Activated naive CD8-positive, alpha-beta T cell treated with anti-CD3 and anti-CD28 coated beads, Interleukin-2, amount 10 ng/mL, durations not matched to agents 7 days and 5 days (primary cell): Measurements from ENCODE around the gene PIP4K2B. TPM values are rescaled to one million over a fixed set of nuclear protein-coding genes. Genes with fewer than 3 reads are reported as not detected.
A peak's percentile ranks its signal among the peaks of the same experiment; 100 is the strongest.

Experiments used
- ATAC-seq: fragments of 150-1000 bp; cut with Tn5 transposase; one replicate; pipeline ENCODE4 v1.10.0; 2021; ENCODE audit warnings: low read depth, moderate library complexity
- POLR2A ChIA-PET: fragments of 350-600 bp; sonication (Branson Sonifier 250); formaldehyde crosslinking; loops from one replicate; lab custom pipeline; 2021; ENCODE audit warnings: antibody characterized with exemption; lab: Charles Lee
- DNase-seq: peaks from one replicate; pipeline ENCODE4 v3.0.0; 2021
- H3K27ac Mint-ChIP-seq: one replicate; pipeline ENCODE4 v1.8.0; 2022; ENCODE audit warnings: mild to moderate bottlenecking, mixed read lengths
- H3K27me3 Mint-ChIP-seq: one replicate; pipeline ENCODE4 v1.8.0; 2022; ENCODE audit warnings: mild to moderate bottlenecking, moderate library complexity, mixed read lengths
- H3K36me3 Mint-ChIP-seq: one replicate; pipeline ENCODE4 v1.8.0; 2021; ENCODE audit warnings: mild to moderate bottlenecking, mixed read lengths
- H3K4me1 Mint-ChIP-seq: one replicate; pipeline ENCODE4 v1.8.0; 2021; ENCODE audit warnings: mixed read lengths
- H3K4me3 Mint-ChIP-seq: one replicate; pipeline ENCODE4 v1.8.0; 2022; ENCODE audit warnings: mild to moderate bottlenecking, moderate library complexity, mixed read lengths
- H3K9me3 Mint-ChIP-seq: one replicate; pipeline ENCODE4 v1.8.0; 2021; ENCODE audit warnings: mixed read lengths
- total RNA-seq, 2 experiments: library from RNA; stranded (reverse); gene quantifications; one replicate each; pipeline ENCODE4 v1.2.3, GENCODE V29; 2021

PIP4K2B gene
- total RNA-seq, 2 experiments from 2014 or later = 55.1 to 58.0 TPM

GRCh38 chr17:38747463-38748148 is 51.8 kb downstream of the PIP4K2B start:
- peaks cover 41% of the 10 kb centered on the region for H3K27me3 Mint-ChIP-seq

DNA sequence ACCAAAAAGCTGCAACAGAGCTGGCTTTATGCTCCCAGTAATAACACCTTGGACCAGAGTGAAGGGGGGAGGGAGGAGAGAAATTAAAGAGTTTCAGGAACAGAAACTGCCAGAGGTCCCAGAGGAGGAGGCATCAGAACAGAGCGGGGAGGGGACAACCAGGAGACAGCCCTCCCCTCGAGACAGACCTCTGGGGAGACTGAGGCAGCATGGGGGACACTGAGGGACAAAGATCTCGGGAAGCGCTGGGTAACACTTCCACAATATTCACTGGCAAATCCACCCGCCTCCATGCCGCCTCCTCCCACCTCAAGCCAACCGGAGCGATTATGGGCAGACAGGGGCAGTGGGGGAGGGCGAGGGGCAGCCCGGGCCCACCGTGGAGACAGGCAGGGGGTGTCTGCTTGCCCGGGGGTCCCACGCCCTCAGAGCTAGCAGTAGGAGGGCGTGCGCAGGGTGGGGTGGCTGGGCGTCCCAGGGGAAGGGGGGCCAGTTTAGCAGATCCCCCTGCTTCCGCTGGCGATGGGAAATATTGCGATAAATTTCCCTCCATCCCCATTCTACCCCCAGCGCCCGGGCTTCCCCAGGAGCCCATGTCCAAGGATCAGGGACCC is 52.4 kb downstream of the PIP4K2B start:
- Mint-ChIP-seq H3K36me3 (peaks cover 2% of the 10 kb centered on the region), H3K9me3 (no peaks in the 10 kb centered on the region), H3K27ac (no peak overlapping the region), H3K4me3 (peak overlapping the region; percentile 69), H3K27me3 (peaks cover 41% of the 10 kb centered on the region), H3K4me1 (peaks cover 30% of the 10 kb centered on the region)
- ATAC-seq (no peak), DNase-seq (no peak)
- POLR2A ChIA-PET = no interaction called here

More at GRCh38 chr17:38747463-38748148, 51.8 kb downstream of the PIP4K2B start:
- Mint-ChIP-seq H3K4me3 (peak overlapping the region; percentile 79), H3K4me1 (peaks cover 29% of the 10 kb centered on the region), H3K9me3 (no peaks in the 10 kb centered on the region), H3K36me3 (peaks cover 3% of the 10 kb centered on the region), H3K27ac (no peak overlapping the region)
- POLR2A ChIA-PET = no interaction called here
- no peak for DNase-seq
- no peak for ATAC-seq

GRCh38 chr17:38746004-38746848 is 53.1 kb downstream of the PIP4K2B start:
- H3K27me3 Mint-ChIP-seq = peaks cover 39% of the 10 kb centered on the region
- DNase-seq = no peak
- H3K36me3 Mint-ChIP-seq = no peaks in the 10 kb centered on the region
- H3K27ac Mint-ChIP-seq = no peak overlapping the region
- ATAC-seq = no peak
- peak overlapping the region; percentile 69 for H3K4me3 Mint-ChIP-seq
- POLR2A ChIA-PET = no interaction called here
- peaks cover 23% of the 10 kb centered on the region for H3K4me1 Mint-ChIP-seq
- no peaks in the 10 kb centered on the region for H3K9me3 Mint-ChIP-seq

GRCh38 chr17:38745545-38745944 is 53.8 kb downstream of the PIP4K2B start:
- peaks cover 33% of the 10 kb centered on the region for H3K27me3 Mint-ChIP-seq
- POLR2A ChIA-PET = no interaction called here
- no peaks in the 10 kb centered on the region for H3K36me3 Mint-ChIP-seq
- no peak for DNase-seq
- no peak overlapping the region for H3K27ac Mint-ChIP-seq
- ATAC-seq = no peak
- H3K4me1 Mint-ChIP-seq = peaks cover 17% of the 10 kb centered on the region
- no peaks in the 10 kb centered on the region for H3K9me3 Mint-ChIP-seq
- no peak overlapping the region for H3K4me3 Mint-ChIP-seq

- Mint-ChIP-seq H3K27me3 (peaks cover 22% of the 10 kb centered on the region), H3K36me3 (no peaks in the 10 kb centered on the region), H3K27ac (no peak overlapping the region), H3K4me3 (no peak overlapping the region), H3K4me1 (peaks cover 15% of the 10 kb centered on the region), H3K9me3 (no peaks in the 10 kb centered on the region)
- no peak for DNase-seq
- POLR2A ChIA-PET = interaction anchor here (0.6 to 0.7 kb wide), 3 partner anchors 12 to 463 kb away, joined by 3 to 4 read pairs (median 3); no protein-coding TSS in a partner anchor
- ATAC-seq = no peak
These were observed 55.7 kb downstream of the PIP4K2B start for GRCh38 chr17:38743556-38744171.

- no peak for DNase-seq
- Mint-ChIP-seq H3K27ac (peak overlapping the region; percentile 46), H3K4me1 (peaks cover 15% of the 10 kb centered on the region), H3K9me3 (no peaks in the 10 kb centered on the region), H3K27me3 (peaks cover 19% of the 10 kb centered on the region), H3K36me3 (no peaks in the 10 kb centered on the region), H3K4me3 (no peak overlapping the region)
- ATAC-seq = peak; percentile 69
- POLR2A ChIA-PET = interaction anchor here (0.7 to 1.2 kb wide), 4 partner anchors 10 to 464 kb away, joined by 3 to 4 read pairs (median 3); partner anchors contain the start of gene PSMB3
These were observed 56.7 kb downstream of the PIP4K2B start for GRCh38 chr17:38742411-38743308.

GRCh38 chr17:38741921-38742410 is 57.4 kb downstream of the PIP4K2B start:
- H3K36me3 Mint-ChIP-seq = no peaks in the 10 kb centered on the region
- H3K4me1 Mint-ChIP-seq = peaks cover 15% of the 10 kb centered on the region
- H3K27ac Mint-ChIP-seq = peak overlapping the region; percentile 46
- DNase-seq (no peak), ATAC-seq (no peak)
- H3K27me3 Mint-ChIP-seq = peaks cover 15% of the 10 kb centered on the region
- H3K4me3 Mint-ChIP-seq = no peak overlapping the region
- POLR2A ChIA-PET = interaction anchor here (1.2 kb wide), 1 partner anchor 10 kb away, joined by 3 read pairs; the partner anchor contains the start of gene PSMB3
- H3K9me3 Mint-ChIP-seq = no peaks in the 10 kb centered on the region

DNA sequence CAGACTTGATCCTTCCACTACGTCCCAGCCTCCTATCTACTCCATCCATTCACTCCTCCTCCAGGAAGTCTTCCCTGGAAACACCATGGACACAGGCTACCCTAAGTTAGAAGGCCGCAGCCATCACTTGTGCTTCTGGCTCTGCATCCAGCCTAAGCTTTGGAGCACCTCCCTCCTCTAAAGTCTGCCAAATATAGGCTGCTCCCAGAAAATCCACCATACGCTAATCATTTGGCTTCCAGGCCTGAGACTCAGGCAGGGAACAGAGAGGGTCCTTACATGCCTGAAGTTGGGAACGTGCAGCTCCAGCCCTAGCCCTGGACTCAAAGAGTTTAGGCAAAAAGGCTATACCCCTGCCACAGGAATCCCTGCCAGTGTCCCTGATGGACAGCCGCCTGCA is 57.9 kb downstream of the PIP4K2B start:
- no peak overlapping the region for H3K4me3 Mint-ChIP-seq
- POLR2A ChIA-PET = no interaction called here

GRCh38 chr17:38740806-38741205 is 58.5 kb downstream of the PIP4K2B start:
- peaks cover 4% of the 10 kb centered on the region for H3K27me3 Mint-ChIP-seq

More for the DNA sequence above, 57.9 kb downstream of the PIP4K2B start:
- Mint-ChIP-seq H3K4me1 (peaks cover 11% of the 10 kb centered on the region), H3K9me3 (no peaks in the 10 kb centered on the region), H3K27me3 (peaks cover 10% of the 10 kb centered on the region), H3K27ac (no peak overlapping the region), H3K36me3 (no peaks in the 10 kb centered on the region)
- ATAC-seq (no peak), DNase-seq (no peak)

DNA sequence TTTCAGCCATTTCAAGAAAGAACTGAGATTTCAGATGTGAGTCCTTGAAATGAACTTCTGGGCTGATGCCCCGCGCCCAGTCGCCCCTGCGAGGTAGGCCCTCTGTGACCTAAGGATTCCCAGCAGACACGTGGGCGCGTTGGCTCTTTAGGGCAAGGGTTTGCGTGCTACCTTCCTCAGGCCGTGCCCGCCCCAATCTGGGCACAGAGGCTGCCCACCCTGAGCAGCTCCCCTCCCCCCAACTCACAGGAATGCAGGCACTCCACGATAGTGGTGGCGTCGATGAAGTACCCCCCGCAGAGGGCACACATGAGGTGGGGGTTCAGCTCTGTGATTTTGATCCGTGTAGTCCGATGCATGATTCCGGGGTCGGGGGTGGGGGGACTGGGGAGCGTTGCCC is 59.3 kb downstream of the PIP4K2B start:
- H3K4me3 Mint-ChIP-seq = no peak overlapping the region
- no peaks in the 10 kb centered on the region for H3K36me3 Mint-ChIP-seq
- ATAC-seq (no peak), DNase-seq (no peak)
- H3K27me3 Mint-ChIP-seq = peaks cover 2% of the 10 kb centered on the region
- peaks cover 5% of the 10 kb centered on the region for H3K4me1 Mint-ChIP-seq
- no peaks in the 10 kb centered on the region for H3K9me3 Mint-ChIP-seq
- H3K27ac Mint-ChIP-seq = no peak overlapping the region
- POLR2A ChIA-PET = no interaction called here

More at GRCh38 chr17:38740806-38741205, 58.5 kb downstream of the PIP4K2B start:
- ATAC-seq (no peak), DNase-seq (no peak)
- POLR2A ChIA-PET = no interaction called here
- Mint-ChIP-seq H3K9me3 (no peaks in the 10 kb centered on the region), H3K36me3 (no peaks in the 10 kb centered on the region), H3K27ac (no peak overlapping the region), H3K4me1 (peaks cover 5% of the 10 kb centered on the region), H3K4me3 (no peak overlapping the region)

DNA sequence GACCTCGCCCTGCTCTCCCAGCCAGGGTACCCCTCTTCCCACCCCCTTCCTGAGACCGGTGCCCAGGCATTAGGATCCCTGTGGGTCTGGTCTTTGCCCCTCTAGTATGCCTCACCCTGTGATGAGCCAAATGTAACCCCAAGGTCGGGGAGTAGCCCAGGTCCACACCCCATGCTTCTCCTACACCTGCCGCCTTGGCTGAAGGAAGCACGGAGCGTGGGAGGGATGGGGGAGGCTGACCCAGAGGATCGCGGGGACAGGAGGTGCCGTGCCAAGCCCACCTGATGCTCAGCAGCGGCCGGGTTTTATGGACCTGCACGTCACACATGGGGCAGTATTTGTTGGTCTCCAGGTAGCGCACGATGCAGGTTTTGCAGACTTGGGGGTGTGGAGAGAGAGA is 60.1 kb downstream of the PIP4K2B start:
- Mint-ChIP-seq H3K9me3 (no peaks in the 10 kb centered on the region), H3K4me3 (no peak overlapping the region), H3K27me3 (peaks cover 2% of the 10 kb centered on the region), H3K36me3 (no peaks in the 10 kb centered on the region), H3K27ac (no peak overlapping the region), H3K4me1 (peaks cover 9% of the 10 kb centered on the region)
- POLR2A ChIA-PET = no interaction called here
- no peak for ATAC-seq
- no peak for DNase-seq

- ATAC-seq (no peak), DNase-seq (no peak)
- no peak overlapping the region for H3K4me3 Mint-ChIP-seq
- H3K36me3 Mint-ChIP-seq = no peaks in the 10 kb centered on the region
- H3K4me1 Mint-ChIP-seq = peaks cover 13% of the 10 kb centered on the region
- POLR2A ChIA-PET = interaction anchor here (0.6 kb wide), 1 partner anchor 83 kb away, joined by 4 read pairs; no protein-coding TSS in a partner anchor
- H3K27me3 Mint-ChIP-seq = peaks cover 2% of the 10 kb centered on the region
- H3K27ac Mint-ChIP-seq = no peak overlapping the region
- H3K9me3 Mint-ChIP-seq = no peaks in the 10 kb centered on the region
These were observed 60.7 kb downstream of the PIP4K2B start for GRCh38 chr17:38738686-38739085.
